SK-N-SH (cell line): ENCODE results near the gene HLA-B. TPM values are rescaled to one million over a fixed set of nuclear protein-coding genes. Genes with fewer than 3 reads are reported as not detected.
"Not testable (repeated sequence)": the region's sequence is repeated elsewhere in the genome, so short reads cannot be mapped to it uniquely, and the experiment has no call there.

Experiments
- CTCF ChIA-PET: fragments of 300-600, 350-600 bp; formaldehyde crosslinking; extraction: SDS; loops from one replicate; lab custom pipeline; 2021; lab: Yijun Ruan, JAX
- POLR2A ChIA-PET: fragments of 350-600 bp; sonication (Branson Sonifier 250); formaldehyde crosslinking; extraction: SDS; loops from one replicate; lab custom pipeline; 2020; ENCODE audit warnings: antibody characterized with exemption, inconsistent platforms; lab: Yijun Ruan, JAX
- DNase-seq: peaks from one replicate; pipeline ENCODE4 v3.0.0; 2012
- H2AFZ ChIP-seq: fragments of 200-600 bp; sonication (generic); 2 replicates; pipeline ENCODE4 v1.8.1; 2016; ENCODE audit warnings: antibody characterized with exemption, mild to moderate bottlenecking, low read depth
- H3F3A ChIP-seq: fragments of 200-600 bp; sonication (generic); replicated peaks from 2 replicates; pipeline ENCODE3; 2016; ENCODE audit warnings: antibody characterized with exemption, mild to moderate bottlenecking; ENCODE audit not compliant: insufficient read depth
- H3K27ac ChIP-seq, 2 experiments: fragments of 200-500 bp in 1 of 2; fragments of 200-600 bp in 1 of 2; sonication (Bioruptor generic) in 1 of 2; sonication (generic), shearing (Covaris generic) in 1 of 2; 2 replicates each; pipeline versions ENCODE4 v1.5.1 to v1.6.1; 2014 to 2016; ENCODE audit warnings: low read depth in 2 of 2, inconsistent platforms in 1 of 2, low read length in 1 of 2, mild to moderate bottlenecking in 1 of 2, mixed read lengths in 1 of 2
- H3K27me3 ChIP-seq: fragments of 200-600 bp; sonication (generic), shearing (Covaris generic); 2 replicates; pipeline ENCODE4 v1.6.1; 2016; ENCODE audit warnings: mixed run types; ENCODE audit not compliant: insufficient read depth
- H3K36me3 ChIP-seq, 2 experiments: fragments of 200-500 bp in 1 of 2; fragments of 200-600 bp in 1 of 2; sonication (Bioruptor generic) in 1 of 2; sonication (generic) in 1 of 2; replicated peaks in 1 of 2; 2 replicates each; pipeline versions ENCODE3 to v1.5.1; 2014 to 2016; ENCODE audit warnings: low read length in 1 of 2, mild to moderate bottlenecking in 1 of 2; ENCODE audit not compliant: insufficient read depth in 2 of 2, control insufficient read depth in 1 of 2
- H3K4me1 ChIP-seq, 2 experiments: fragments of 200-500 bp in 1 of 2; fragments of 200-600 bp in 1 of 2; sonication (Bioruptor generic) in 1 of 2; sonication (generic), shearing (Covaris generic) in 1 of 2; 2 replicates each; pipeline versions ENCODE4 v1.5.1 to v1.6.1; 2014 to 2016; ENCODE audit warnings: low read depth in 1 of 2, low read length in 1 of 2, mixed run types in 1 of 2; ENCODE audit not compliant: insufficient read depth in 2 of 2, control insufficient read depth in 1 of 2
- H3K4me2 ChIP-seq: fragments of 200-600 bp; sonication (generic), shearing (Covaris generic); 2 replicates; pipeline ENCODE4 v1.6.1; 2017; ENCODE audit warnings: mixed run types
- H3K4me3 ChIP-seq, 2 experiments: fragments of 200-500 bp in 1 of 2; fragments of 200-600 bp in 1 of 2; sonication (Bioruptor generic) in 1 of 2; sonication (generic), shearing (Covaris generic) in 1 of 2; 2 replicates each; pipeline versions ENCODE4 v1.5.1 to v1.8.1; 2014 to 2016; ENCODE audit warnings: low read depth in 2 of 2, inconsistent platforms in 1 of 2, low read length in 1 of 2, mild to moderate bottlenecking in 1 of 2, mixed read lengths in 1 of 2, moderate library complexity in 1 of 2
- H3K79me2 ChIP-seq: fragments of 200-600 bp; sonication (generic); 2 replicates; pipeline ENCODE4 v1.8.1; 2017; ENCODE audit warnings: mild to moderate bottlenecking; ENCODE audit not compliant: insufficient read depth
- H3K9ac ChIP-seq: fragments of 200-600 bp; sonication (generic); 2 replicates; pipeline ENCODE4 v1.6.1; 2017; ENCODE audit warnings: mixed run types
- H3K9me2 ChIP-seq: fragments of 200-600 bp; sonication (generic); 2 replicates; pipeline ENCODE4 v1.6.1; 2017; ENCODE audit warnings: mixed run types
- H3K9me3 ChIP-seq: fragments of 200-600 bp; sonication (generic); 2 replicates; pipeline ENCODE4 v1.6.1; 2017; ENCODE audit warnings: mixed run types, mild to moderate bottlenecking, moderate library complexity
- H4K20me1 ChIP-seq: fragments of 200-600 bp; sonication (generic); 2 replicates; pipeline ENCODE4 v1.6.1; 2017; ENCODE audit warnings: mild to moderate bottlenecking, mixed run types; ENCODE audit not compliant: insufficient read depth
- EP300 ChIP-seq, 2 experiments: IDR thresholded peaks; 2 replicates each; pipeline versions ENCODE4 v1.4.0 to v1.6.1; 2012; ENCODE audit warnings: borderline replicate concordance in 1 of 2, low read depth in 1 of 2, low read length in 1 of 2
- EZH2phosphoT487 ChIP-seq: fragments of 200-600 bp; sonication (generic); IDR thresholded peaks from 2 replicates; pipeline ENCODE4 v1.6.1; 2017; ENCODE audit warnings: low read depth, mixed run types, mild to moderate bottlenecking, antibody characterized with exemption, moderate library complexity, borderline replicate concordance
- FOXJ3 ChIP-seq: sonication (generic); formaldehyde crosslinking; IDR thresholded peaks from 2 replicates; pipeline ENCODE4 v1.5.1; 2020; ENCODE audit warnings: mild to moderate bottlenecking, missing genetic modification reagents
- GABPA ChIP-seq: IDR thresholded peaks from 2 replicates; pipeline ENCODE4 v1.4.0; 2012; ENCODE audit warnings: low read depth, mild to moderate bottlenecking
- IRF3 ChIP-seq: fragments of 150-350 bp; IDR thresholded peaks from 2 replicates; pipeline ENCODE4 v1.6.1; 2016; ENCODE audit warnings: mild to moderate bottlenecking, low read depth, low read length
- JUND ChIP-seq: IDR thresholded peaks from 2 replicates; pipeline ENCODE4 v1.4.0; 2012
- MAX ChIP-seq: IDR thresholded peaks from 2 replicates; pipeline ENCODE4 v1.4.0; 2012; ENCODE audit warnings: low read depth
- MEF2A ChIP-seq: IDR thresholded peaks from 2 replicates; pipeline ENCODE4 v1.4.0; 2012; ENCODE audit warnings: low read depth, borderline replicate concordance
- MXI1 ChIP-seq: IDR thresholded peaks from 2 replicates; pipeline ENCODE4 v1.6.1; 2012; ENCODE audit warnings: mild to moderate bottlenecking, low read depth, low read length, improper control_type of control experiment
- NRF1 ChIP-seq: IDR thresholded peaks from 2 replicates; pipeline ENCODE4 v1.6.1; 2012; ENCODE audit warnings: low read depth, mild to moderate bottlenecking, low read length
- POLR2AphosphoS5 ChIP-seq: IDR thresholded peaks from 2 replicates; pipeline ENCODE4 v1.6.1; 2012; ENCODE audit warnings: low read depth, low read length
- RFX5 ChIP-seq: IDR thresholded peaks from 2 replicates; pipeline ENCODE4 v1.6.1; 2012; ENCODE audit warnings: mild to moderate bottlenecking, improper control_type of control experiment, low read length
- SIN3A ChIP-seq: IDR thresholded peaks from 2 replicates; pipeline ENCODE4 v1.6.1; 2012; ENCODE audit warnings: low read depth, mild to moderate bottlenecking, low read length, moderate library complexity, borderline replicate concordance
- SMC3 ChIP-seq: IDR thresholded peaks from 2 replicates; pipeline ENCODE4 v1.6.1; 2012; ENCODE audit warnings: low read depth, low read length, improper control_type of control experiment
- YY1 ChIP-seq: IDR thresholded peaks from 2 replicates; pipeline ENCODE4 v1.4.0; 2012; ENCODE audit warnings: low read depth, mild to moderate bottlenecking
- WGBS: methylation state at CpG from one replicate; pipeline ENCODE4 v1.1.6; 2017; ENCODE audit warnings: low lambda C conversion rate; 5-methylcytosine and 5-hydroxymethylcytosine counted together
- polyA plus RNA-seq, 3 experiments: library from polyadenylated mRNA; depleted of rRNA; stranded (reverse); fragments of >200 nt; gene quantifications; 2 replicates each; pipeline ENCODE4 v1.2.3, GENCODE V29; 2012
- TF ChIP-seq, protein P1 (sequence below): fragments of 200-600 bp; sonication (generic); IDR thresholded peaks from 2 replicates; pipeline ENCODE4 v1.6.1; 2017; ENCODE audit warnings: antibody characterized with exemption, mild to moderate bottlenecking, moderate library complexity

HLA-B gene
- polyA plus RNA-seq, 1 of the 3 experiments (the other 2 are of a cell fraction) = 18.7 TPM

DNA sequence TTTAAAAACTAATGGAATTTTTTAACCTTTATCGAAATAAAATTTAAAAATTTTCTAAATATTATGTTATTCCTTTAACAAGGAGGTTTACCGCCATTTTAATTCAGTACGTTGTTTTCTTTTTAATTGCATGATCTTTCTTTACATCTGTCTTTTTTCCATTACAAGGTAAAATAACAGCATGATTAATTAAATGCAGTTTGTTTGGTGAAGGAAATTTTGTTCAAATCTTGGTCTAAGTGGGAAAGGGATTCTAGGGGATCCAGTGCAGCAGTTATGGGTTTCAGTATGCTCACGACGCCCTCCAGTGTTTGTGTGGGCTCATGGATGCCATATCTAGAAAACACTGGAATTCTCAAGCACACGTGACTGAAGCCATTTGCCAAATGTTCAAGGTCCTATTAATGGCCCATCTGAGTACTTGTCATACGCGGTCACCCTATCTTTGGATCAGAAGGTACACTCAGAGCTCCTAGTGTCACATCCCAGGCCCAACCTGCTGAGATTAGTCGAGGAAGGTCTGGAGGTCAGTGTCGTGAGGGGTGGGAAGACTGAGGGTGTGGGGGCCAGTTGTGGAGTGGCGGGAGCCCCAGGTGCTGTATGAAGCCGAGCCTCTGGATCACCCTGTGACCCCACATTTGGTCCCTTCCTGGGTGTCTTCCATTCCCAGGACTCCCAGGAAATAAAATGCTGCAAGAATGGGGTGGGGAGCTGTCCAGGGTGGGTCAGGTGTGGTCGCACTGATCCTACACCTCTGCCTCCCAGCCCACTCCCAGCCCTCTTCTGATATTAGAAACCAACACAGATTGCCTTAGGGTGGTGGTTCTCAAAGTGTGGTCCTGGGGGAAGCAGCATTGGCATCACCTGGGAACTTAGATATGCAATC lies 32.2 kb upstream of the HLA-B start:
- H3K4me3 ChIP-seq, H2AFZ ChIP-seq, H3K27ac ChIP-seq, H3K9ac ChIP-seq, H3K79me2 ChIP-seq, H3K4me2 ChIP-seq, DNase-seq, H3K4me1 ChIP-seq, H3K9me2 ChIP-seq, H3F3A ChIP-seq, H4K20me1 ChIP-seq, POLR2A ChIA-PET, H3K36me3 ChIP-seq, H3K9me3 ChIP-seq: not testable (repeated sequence)
- CTCF ChIA-PET = interaction anchor here (2.9 kb wide), 1 partner anchor 23 kb away, joined by 12 read pairs; no protein-coding TSS in a partner anchor
- H3K27me3 ChIP-seq = peaks cover 40% of the 10 kb centered on the region
- WGBS = 6% methylated on average over 5 of the region's 13 CpGs

DNA sequence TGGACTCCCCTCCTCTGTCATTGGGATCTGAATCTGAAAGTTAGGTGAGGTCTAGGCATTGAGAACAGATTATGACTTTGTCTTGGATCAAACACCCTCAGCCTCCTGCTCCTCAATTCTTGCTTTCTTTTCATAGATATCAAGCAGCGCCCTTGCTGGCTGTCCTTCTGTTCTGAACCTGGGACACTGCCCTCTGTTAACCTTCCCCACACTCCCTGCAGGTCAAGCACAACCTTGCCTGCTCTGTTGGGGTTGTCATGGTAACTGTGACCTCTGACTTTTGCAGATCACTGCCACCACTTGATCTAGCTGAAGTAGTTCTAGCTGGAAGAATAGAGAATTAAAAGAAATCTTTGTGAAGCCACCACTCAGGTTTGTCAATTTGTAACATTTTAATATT lies 30.0 kb upstream of the HLA-B start:
- DNase-seq = no peak
- H3K36me3 ChIP-seq = no peaks in the 10 kb centered on the region
- H3K9me2 ChIP-seq = no peaks in the 10 kb centered on the region
- no peak overlapping the region for H3K9ac ChIP-seq
- H3K79me2 ChIP-seq = no peaks in the 10 kb centered on the region
- H4K20me1 ChIP-seq = no peaks in the 10 kb centered on the region
- no peaks in the 10 kb centered on the region for H3K9me3 ChIP-seq
- 6% methylated on average over 1 of the region's 1 CpG for WGBS
- no peaks in the 10 kb centered on the region for H3K4me1 ChIP-seq
- H3K4me2 ChIP-seq = no peak overlapping the region
- H3F3A ChIP-seq = no peaks in the 10 kb centered on the region
- POLR2A ChIA-PET = no interaction called here
- H3K4me3 ChIP-seq = no peak overlapping the region
- H3K27me3 ChIP-seq = peaks cover 52% of the 10 kb centered on the region
- CTCF ChIA-PET = interaction anchor here (2.9 kb wide), 1 partner anchor 21 kb away, joined by 12 read pairs; no protein-coding TSS in a partner anchor
- no peak overlapping the region for H3K27ac ChIP-seq
- no peak overlapping the region for H2AFZ ChIP-seq
- TF ChIP-seq EP300 (IDR thresholded peaks at IDR 0.05; ENCODE audit: borderline replicate concordance in 1 of 2, low read depth in 1 of 2, low read length in 1 of 2) (no peak), JUND (no peak), MEF2A (no peak), GABPA (no peak), POLR2AphosphoS5 (no peak)

- peaks cover 57% of the 10 kb centered on the region for H3K27me3 ChIP-seq
- CTCF ChIA-PET = interaction anchor here (0.7 to 2.9 kb wide), 2 partner anchors 12 to 20 kb away, joined by 3 to 12 read pairs; no protein-coding TSS in a partner anchor
- no peaks in the 10 kb centered on the region for H4K20me1 ChIP-seq
- H3K4me1 ChIP-seq = no peaks in the 10 kb centered on the region
- no peaks in the 10 kb centered on the region for H3F3A ChIP-seq
- no peak overlapping the region for H3K9ac ChIP-seq
- H3K4me3 ChIP-seq = no peak overlapping the region
- H3K4me2 ChIP-seq = no peak overlapping the region
- no peaks in the 10 kb centered on the region for H3K36me3 ChIP-seq
- no peaks in the 10 kb centered on the region for H3K9me3 ChIP-seq
- H3K79me2 ChIP-seq = no peaks in the 10 kb centered on the region
- POLR2A ChIA-PET = no interaction called here
- no peak overlapping the region for H2AFZ ChIP-seq
- H3K27ac ChIP-seq = no peak overlapping the region
- no peaks in the 10 kb centered on the region for H3K9me2 ChIP-seq
- no peak for DNase-seq
- WGBS = 4% methylated on average over 3 of the region's 3 CpGs
- TF ChIP-seq MAX (no peak), SMC3 (no peak), IRF3 (no peak), MXI1 (no peak), EP300 (IDR thresholded peaks at IDR 0.05; ENCODE audit: borderline replicate concordance in 1 of 2, low read depth in 1 of 2, low read length in 1 of 2) (no peak), NRF1 (no peak), EZH2phosphoT487 (no peak), YY1 (no peak), SIN3A (no peak), FOXJ3 (CRISPR knock-in tag) (no peak), RFX5 (no peak)
- TF ChIP-seq, protein P1, sequence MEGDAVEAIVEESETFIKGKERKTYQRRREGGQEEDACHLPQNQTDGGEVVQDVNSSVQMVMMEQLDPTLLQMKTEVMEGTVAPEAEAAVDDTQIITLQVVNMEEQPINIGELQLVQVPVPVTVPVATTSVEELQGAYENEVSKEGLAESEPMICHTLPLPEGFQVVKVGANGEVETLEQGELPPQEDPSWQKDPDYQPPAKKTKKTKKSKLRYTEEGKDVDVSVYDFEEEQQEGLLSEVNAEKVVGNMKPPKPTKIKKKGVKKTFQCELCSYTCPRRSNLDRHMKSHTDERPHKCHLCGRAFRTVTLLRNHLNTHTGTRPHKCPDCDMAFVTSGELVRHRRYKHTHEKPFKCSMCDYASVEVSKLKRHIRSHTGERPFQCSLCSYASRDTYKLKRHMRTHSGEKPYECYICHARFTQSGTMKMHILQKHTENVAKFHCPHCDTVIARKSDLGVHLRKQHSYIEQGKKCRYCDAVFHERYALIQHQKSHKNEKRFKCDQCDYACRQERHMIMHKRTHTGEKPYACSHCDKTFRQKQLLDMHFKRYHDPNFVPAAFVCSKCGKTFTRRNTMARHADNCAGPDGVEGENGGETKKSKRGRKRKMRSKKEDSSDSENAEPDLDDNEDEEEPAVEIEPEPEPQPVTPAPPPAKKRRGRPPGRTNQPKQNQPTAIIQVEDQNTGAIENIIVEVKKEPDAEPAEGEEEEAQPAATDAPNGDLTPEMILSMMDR = no peak
Observed at GRCh38 chr6:31386099-31386498, 29.1 kb upstream of the HLA-B start.
